GM21825 (cell line): ENCODE measurements around the gene IL17RA.

Source experiments
- ATAC-seq: cut with Tn5 transposase; IDR thresholded peaks from one replicate; pipeline ENCODE4 v1.9.1; 2021; ENCODE audit warnings: mild to moderate bottlenecking, moderate library complexity; ENCODE audit not compliant: unreplicated experiment

IL17RA gene

DNA sequence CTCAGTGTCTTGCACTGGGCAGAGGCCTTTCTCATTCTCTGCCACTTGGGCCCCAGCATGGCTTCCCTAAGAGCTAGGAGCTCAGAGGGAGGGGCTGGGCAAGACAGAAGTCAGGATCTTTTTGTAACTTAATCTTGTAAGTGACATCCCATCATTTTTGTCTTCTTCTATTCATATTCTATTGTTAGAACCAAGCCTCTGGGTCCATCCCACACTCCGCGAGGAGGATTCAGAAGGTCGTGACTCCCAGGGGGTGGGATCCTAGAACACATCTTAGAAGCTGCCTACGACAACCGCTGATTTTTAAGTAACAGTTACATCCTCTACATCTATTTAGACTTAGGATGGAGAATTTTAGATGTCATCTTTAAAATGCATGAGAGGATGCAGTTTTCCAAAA lies 1.5 kb upstream of the IL17RA start:
- no peak for ATAC-seq

DNA sequence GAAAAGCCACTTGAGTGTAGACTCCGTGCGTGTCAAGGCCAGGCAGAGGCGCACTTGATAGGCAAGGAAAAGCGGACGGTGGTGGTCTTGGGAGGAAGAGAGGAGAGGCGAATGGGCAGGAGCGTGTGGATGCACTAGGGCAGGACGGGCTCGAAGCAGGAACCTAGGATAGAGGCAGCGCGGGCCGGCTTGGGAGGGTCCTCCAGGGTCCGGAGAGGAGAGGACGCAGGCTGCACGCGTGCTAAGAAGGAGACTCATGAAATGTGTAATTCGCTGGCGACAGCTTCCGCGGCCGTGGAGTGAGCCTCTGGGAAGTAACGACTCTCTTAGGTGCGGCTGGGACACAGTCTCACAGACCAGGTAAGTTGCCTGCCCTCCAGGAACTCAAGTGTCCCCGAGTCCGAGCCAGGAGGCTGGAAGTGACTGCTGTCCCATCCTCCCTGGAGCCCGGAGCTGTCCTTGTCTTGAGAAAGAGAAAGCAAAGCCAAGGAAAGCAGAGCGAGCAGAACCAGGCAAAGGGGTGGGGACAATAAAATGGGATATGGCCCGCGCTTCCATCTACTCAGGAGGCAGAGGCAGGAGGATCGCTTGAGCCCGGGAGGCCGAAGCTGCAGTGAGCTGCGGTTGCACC lies 874 bp upstream of the IL17RA start:
- ATAC-seq = no peak

DNA sequence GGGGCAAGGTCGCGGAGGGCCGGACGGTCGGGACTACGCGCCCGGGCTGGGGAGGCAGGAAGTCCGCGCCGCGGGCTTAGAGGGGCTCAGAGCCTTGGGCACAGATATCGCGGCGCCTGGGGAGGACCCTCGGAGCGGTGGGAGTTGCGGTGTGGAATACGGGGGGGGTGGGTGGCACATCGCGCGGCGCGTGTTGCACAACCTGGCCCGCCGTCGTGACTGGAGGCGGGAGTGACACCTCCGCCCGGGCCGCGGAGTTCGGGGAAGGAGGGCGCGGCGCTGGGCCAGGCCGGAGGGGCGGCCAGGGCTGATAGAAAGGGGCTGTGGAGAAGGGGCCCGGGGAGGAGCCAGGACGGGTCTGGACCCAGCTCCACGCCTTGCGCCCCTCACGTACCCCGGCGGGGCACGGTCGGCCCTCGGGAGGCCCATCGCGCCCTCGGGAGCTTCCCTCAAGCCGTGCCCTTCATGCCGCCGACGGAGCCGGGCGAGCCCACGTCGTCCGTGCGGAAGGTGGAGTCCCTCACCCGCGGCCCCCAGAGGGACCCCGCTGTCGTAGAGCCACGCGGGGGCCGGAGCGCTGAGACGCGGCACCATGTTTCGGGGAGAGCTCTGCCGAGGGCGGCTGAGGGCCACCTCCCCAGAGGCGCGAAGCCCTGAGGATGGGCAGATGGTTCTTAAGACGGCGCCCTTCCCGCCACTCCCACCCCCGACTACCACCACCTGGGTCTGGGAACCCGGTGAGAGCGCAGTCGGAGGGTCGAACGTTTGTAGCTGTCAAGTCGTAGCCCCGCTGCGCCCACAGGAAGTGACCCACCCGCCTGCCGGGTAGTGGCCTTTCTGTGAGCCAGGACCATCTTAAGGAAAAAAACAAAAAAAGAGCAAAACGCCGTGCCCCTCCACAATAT lies 729 bp downstream of the IL17RA start:
- ATAC-seq = no peak

DNA sequence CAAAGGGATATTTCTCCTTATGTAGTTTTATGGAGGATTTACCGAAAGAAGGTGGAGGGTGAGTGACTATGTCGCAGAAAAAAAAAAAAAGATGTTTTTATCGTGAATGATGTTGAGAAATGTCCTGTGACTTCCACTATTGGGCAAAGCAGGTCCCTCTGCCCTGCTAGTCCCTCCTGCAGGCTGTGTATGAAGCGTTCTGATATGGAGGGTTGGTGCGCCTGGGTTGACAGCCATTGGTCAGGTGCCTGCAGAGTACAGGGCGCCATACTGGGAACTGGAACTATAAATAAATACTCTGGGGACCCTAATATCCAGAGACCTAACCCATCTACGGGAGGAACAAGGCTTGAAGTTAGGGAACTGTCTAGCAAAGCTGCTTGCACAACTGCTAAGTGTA lies 1.5 kb downstream of the IL17RA start:
- ATAC-seq = no peak

DNA sequence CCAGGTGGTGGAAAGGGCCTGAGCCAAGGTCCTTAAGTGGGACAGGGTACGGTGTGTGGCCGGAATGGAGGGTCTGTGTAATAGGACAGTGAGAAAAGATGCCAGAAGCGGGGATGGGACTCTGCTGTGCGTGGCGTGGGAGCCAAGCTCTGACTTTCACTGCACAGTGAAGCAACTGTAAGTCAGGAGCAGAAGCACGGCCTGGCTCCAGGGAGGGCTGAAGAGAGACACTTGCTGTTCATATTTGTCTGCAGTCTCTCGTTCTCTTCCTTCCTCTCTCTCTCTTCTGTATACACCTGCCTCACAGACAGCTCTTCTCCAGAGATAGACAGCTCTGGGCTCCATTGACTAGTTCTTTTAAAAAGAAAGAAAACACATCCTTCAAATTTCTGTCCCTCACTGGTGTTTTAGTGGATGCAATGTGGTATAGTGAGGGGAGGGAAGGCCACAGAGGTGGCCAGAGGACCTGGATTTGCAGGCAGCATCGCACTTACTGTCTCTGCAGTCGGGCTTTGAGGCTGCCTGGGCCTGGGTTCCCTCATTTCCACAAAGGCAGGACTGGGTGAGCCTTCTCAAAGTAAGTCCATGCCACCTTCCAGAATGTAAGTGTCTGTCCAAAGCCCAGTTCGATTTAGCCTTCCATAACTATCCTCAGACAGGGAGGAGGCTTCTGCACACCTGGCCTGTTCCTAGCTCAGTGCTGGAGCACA lies 2.1 kb downstream of the IL17RA start:
- no peak for ATAC-seq

DNA sequence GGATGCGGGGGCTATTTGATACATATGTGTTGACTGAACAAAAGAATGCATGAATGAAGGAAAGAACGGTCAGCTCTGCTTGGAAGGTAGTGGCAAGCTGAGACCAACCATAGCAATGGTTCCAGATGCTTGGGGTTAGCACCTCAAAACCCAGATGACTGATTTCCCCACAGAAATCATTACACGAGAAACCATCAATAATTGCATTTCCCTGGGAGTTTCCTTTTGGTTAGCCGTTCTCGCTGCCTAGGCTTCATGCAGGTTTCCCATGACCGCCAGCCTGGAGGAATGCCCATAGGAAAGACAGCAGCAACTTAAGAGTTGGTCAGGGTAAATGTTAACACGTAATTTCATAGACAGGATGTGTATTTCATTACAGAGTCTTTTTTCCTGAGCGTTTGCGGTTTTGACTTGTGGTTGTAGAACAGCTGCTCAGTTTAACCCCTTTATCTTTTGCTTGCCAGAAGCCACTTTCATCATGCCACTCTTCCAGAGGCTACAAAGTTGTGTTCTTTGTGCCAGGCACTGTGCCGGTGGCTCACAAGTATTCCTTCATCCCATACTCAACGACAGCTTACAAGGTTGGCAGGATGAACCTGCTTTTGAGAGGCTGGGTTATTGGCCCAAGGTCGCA lies 2.8 kb downstream of the IL17RA start:
- no peak for ATAC-seq

DNA sequence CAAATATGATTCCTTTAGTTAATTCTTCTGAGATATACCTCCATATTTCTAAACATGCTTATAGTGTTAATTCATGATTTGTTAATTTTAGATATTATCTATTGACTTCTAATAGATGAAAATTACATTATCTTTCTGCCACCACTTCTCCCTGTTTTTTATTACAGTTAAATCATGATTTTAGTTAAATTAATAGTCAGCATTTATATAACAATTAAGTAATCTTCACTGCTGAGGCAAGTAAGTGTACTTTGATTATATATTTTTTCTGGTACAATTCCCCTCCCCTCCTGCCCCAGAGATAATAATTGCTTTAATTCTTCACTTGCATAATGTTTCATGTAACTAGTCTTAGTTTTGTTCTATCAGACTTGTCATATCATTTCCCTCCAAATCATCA lies 5.8 kb downstream of the IL17RA start:
- ATAC-seq = no peak

DNA sequence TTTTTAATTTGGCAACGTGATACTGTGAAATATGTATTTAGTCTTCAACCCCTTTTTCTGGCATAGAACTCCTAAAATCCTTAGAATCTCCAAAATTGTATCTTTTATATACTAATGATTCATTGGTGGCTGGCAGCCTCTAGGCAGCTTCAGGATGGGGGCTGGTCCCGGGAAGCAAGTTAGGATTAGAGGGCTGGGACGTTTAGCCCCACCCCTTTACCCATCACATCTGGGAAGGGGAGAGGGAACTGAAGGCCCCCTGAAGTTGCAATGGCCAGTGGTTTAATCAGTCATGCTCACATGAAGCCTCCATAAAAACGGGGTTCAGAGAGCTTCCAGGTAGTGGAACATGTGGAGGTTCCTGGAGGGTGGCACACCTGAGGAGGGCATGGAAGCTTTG lies 7.1 kb downstream of the IL17RA start:
- no peak for ATAC-seq

DNA sequence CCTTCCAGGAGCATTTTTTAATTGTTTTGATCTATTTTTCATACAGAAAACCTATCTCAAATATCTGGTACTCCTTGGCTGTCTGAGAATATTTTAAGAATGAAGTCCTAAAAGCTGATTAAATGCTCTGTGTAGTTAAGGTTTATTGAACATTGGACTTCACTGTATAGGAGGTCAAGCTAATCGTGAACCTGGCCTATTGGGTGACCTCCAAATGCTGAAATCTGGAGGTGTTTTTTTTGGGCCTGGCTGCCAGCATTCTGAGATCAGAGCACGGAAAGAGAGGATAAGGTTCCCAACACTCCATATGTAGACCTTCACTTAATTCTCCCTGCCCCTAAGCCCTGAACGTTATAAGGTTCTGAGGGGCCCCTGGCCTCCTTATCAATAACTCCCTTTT lies 8.3 kb downstream of the IL17RA start:
- ATAC-seq = no peak

DNA sequence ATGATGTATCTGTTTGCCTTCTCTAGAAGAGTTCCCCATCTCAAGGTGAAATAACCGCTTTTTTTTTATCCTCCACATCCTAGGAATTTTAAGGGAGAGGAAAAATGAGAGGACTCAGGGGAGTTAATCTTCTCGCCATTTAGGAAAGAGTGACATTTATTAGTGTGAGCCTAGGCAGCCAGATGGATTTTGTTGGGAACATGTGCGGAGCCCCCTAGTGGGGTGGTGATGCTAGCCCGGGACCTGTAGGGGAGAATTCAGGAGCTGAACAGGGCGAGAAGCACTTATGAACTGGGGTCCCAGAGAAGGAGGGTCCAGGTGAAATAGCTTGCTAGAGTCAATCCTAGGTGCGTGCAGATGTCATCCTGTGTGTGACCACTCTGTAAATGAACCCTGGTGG lies 10.7 kb downstream of the IL17RA start:
- no peak for ATAC-seq

DNA sequence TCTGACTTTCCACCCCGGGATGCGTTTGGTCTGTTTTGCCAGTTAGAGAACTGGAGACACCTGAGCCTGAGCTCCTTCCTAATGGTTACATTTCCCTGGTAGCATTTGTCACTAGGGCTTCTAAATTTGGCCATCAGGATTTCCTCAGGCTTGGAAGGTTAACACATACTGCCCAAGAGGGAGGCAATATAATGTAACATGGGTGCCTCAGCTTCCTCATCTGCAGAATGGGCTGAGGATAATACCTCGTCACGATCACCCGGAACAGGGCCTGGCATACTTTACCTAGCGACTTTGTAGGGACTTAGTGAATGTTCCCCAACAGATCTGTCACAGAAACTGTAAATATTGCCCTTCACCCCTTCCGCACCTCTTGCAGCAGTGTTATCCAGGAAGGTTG lies 11.3 kb downstream of the IL17RA start:
- ATAC-seq = no peak

DNA sequence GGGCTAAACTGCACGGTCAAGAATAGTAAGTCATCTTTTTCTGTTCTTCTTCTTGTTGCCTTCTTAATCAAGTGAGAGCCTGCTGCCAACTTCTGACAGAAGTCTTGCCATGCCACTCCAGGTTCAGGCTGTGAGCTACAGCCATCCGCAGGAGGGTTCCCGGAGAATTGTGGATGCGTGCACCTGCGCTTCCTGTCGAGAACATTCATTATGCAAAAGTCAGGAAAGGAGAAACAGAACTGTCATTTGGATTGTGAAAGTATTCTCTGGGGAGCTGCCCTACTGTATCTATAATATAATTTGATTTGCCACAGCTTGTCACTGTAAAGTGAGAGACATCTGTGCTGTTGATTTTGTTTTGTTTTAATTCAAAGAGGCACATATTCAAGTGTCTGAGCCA lies 12.3 kb downstream of the IL17RA start:
- no peak for ATAC-seq

DNA sequence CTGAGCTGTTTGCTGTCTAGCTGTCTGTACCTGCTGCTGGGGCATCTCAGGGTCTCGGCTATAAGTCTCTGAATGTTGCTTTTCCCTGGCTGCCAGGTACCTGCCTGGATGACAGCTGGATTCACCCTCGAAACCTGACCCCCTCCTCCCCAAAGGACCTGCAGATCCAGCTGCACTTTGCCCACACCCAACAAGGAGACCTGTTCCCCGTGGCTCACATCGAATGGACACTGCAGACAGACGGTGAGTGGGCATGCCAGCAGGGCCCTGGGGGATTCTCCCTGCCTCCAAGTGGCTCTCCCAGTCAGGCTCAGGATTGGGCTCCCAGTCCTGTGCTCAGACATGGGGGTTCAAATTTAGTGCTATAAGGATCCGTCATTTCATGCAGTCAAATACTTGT lies 12.9 kb downstream of the IL17RA start:
- ATAC-seq = no peak

DNA sequence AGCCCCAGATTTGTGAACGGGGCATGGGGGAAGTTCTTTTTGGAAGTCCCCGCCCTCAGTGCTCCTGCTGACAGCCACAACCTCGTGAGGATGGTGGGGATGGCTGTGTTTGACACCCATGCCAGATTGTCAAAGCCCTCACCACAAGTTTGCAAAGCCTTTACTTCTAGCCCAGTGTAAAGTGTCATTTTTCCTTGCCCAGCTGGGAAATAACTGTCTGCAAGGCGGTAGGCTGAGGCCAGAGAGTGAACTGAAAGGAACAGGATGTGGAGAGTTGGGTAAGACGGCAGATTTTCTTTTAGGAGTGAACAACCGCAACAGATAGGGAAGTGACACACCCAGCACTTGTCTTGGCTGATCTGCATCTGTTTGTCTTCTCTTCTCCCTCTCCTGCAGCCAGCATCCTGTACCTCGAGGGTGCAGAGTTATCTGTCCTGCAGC lies 13.6 kb downstream of the IL17RA start:
- no peak for ATAC-seq

DNA sequence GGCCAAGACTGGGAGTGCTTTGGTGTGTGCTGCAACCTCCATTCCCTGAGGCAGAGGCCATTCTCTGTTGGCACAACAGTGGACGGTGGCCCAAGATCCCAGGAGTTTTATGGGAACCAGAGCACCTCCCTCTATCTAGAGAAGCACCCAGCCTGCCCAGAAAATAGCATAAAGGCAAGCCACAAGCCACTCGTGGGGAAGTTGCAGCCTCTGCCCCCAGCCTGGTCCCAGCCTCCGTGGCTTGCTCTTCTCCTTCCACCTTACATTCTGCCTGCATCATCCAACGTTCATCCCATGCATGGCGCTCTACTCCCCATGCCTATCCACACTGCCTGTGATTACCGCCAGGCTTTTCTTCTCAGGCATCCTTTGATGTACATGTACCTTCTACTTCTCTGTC lies 15.8 kb downstream of the IL17RA start:
- no peak for ATAC-seq

DNA sequence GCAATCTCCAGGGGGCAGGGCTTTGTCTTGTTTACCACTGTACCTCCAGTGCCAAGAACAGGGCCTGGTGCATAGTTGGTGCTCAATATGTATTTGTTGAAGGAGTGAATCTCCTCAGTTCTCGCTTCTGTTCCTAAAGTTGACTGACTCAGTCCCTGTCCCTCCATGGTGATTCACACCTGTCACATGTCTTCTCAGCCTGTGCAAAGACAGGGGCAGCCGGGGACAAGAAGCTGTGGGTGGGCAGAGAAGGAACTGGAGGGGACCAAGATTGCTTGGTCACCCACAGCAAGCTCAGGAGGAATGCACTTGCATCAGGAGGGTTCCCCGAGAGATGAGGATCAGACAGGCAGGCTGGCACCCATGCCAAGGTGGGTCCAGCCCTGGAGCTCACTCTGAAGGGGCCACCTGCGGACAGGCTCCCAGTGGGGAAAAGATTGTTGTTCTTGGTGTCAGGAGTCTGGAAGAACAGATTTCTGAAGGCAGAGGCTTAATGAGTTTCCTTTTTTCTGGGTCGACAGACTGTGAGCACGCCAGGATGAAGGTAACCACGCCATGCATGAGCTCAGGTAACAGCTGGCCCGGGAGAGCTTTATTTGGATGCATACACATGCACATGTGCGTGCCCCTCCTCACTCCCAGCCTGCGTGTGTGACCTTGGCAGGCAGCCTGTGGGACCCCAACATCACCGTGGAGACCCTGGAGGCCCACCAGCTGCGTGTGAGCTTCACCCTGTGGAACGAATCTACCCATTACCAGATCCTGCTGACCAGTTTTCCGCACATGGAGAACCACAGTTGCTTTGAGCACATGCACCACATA lies 16.9 kb downstream of the IL17RA start:
- ATAC-seq = no peak

DNA sequence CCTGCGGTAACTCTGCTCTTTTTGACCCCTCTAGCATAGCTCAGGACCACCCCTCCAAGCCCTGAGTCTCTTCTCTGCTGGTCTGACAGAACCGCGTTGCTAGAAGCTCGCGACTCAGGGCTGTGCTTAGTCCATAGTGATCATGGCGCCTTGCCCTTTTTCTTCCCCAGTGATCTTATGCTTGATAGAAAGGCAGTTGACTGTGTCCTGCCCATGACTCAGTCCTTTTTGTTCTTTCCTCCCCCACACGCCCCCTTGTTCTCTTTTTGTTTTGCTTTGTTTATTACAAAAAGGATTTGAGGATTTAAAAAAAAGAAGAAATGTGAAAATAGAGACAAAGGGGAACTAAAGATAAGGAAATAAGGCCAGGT lies 17.5 kb downstream of the IL17RA start:
- ATAC-seq = no peak

DNA sequence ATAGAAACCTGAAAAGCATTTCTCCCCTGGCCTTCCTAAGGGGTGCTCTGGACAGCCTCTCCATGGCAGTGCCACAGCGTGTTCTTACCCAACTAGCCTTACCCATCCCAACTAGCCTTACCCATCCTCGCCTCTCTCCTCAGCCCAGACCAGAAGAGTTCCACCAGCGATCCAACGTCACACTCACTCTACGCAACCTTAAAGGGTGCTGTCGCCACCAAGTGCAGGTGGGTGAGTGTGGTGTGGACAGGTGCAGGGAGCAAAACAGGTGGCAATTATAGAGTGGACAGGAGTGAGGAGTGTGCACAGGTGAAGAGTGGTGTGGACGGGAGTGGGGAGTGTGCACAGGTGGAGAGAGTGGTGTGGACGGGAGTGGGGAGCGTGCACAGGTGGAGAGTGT lies 18.6 kb downstream of the IL17RA start:
- no peak for ATAC-seq

DNA sequence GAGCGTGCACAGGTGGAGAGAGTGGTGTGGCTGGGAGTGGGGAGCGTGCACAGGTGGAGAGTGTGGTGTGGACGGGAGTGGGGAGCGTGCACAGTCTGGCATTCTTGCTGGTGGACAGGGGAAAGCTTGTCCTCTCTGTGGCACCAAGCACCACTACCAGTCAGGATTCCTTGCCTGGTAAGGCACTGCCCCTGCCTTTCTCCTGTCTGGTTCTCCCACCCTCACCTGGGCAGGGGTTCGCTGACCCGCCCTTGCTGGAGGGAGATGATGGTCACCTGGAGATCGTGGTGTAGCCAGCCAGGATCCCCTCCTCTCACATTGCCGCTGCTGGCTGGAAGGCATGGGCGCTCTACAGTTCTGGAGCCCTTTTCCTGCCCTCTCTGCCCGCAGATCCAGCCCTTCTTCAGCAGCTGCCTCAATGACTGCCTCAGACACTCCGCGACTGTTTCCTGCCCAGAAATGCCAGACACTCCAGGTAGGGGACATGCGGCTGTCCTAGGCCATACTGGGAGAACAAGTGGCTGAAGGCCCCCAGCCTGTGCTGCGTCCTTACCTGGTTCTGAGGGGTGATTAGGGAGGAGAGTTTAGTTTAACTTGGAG lies 19.6 kb downstream of the IL17RA start:
- no peak for ATAC-seq
